ENCODE data around the gene MALAT1. TPM values are rescaled to one million over a fixed set of nuclear protein-coding genes. Genes with fewer than 3 reads are reported as not detected.

Gene MALAT1
- total and polyA plus RNA-seq, 10 of the 15 experiments (the other 5 are each of a cell fraction or from before 2014, with no cell fraction given) = 448 to 8,160 (median 2,019) TPM

DNA sequence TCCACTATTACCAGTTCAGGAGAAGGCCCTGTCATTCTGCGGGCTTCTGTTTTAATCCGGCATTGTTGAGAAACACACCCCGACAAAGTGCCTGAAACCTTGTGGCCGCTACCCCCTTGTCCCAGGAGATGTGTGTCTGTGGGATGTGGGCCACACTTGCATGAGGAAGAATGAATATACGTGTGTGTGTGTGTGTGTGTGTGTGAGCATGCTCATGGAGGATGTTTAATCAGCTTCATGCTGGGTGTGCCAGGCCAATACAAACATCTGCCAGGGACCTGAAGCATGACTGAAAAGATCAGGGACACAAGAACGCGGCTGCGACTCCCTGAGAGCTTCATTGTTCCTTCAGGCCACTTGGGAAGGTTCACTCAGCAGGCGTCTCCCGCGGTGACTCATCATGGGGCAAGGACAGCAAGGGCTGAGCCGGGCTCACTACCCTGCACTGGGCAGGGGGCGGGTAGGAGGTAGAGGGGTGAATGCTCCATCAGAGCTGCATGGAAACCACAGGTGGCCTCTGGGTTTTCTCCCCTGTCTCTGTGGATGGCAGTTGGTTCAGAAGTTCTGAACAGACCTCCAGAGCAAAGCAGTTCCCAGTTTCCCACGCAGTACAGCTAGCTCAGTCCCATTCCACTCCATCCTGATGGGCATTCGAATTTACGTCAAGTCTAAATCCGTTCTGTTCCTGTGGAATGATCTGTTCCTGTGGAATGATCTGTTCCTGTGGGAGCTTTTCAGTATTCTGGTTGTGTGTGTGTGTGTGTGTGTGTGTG is 7.0 kb upstream of the MALAT1 start (continued):
- TF ChIP-seq MTA2 (IDR thresholded peaks at IDR 0.05; ENCODE audit: low read depth) (no peak), RB1 (IDR thresholded peaks at IDR 0.05; ENCODE audit: borderline replicate concordance) (no peak), PML (IDR thresholded peaks at IDR 0.05; ENCODE audit: low read length) (no peak), HDAC2 (IDR thresholded peaks at IDR 0.05) (no peak), NFXL1 (IDR thresholded peaks at IDR 0.05; ENCODE audit: borderline replicate concordance) (no peak), SPI1 (IDR thresholded peaks at IDR 0.05; ENCODE audit: borderline replicate concordance, insufficient read depth, low read depth, low read length) (no peak)
- TF ChIP-seq, protein P1, sequence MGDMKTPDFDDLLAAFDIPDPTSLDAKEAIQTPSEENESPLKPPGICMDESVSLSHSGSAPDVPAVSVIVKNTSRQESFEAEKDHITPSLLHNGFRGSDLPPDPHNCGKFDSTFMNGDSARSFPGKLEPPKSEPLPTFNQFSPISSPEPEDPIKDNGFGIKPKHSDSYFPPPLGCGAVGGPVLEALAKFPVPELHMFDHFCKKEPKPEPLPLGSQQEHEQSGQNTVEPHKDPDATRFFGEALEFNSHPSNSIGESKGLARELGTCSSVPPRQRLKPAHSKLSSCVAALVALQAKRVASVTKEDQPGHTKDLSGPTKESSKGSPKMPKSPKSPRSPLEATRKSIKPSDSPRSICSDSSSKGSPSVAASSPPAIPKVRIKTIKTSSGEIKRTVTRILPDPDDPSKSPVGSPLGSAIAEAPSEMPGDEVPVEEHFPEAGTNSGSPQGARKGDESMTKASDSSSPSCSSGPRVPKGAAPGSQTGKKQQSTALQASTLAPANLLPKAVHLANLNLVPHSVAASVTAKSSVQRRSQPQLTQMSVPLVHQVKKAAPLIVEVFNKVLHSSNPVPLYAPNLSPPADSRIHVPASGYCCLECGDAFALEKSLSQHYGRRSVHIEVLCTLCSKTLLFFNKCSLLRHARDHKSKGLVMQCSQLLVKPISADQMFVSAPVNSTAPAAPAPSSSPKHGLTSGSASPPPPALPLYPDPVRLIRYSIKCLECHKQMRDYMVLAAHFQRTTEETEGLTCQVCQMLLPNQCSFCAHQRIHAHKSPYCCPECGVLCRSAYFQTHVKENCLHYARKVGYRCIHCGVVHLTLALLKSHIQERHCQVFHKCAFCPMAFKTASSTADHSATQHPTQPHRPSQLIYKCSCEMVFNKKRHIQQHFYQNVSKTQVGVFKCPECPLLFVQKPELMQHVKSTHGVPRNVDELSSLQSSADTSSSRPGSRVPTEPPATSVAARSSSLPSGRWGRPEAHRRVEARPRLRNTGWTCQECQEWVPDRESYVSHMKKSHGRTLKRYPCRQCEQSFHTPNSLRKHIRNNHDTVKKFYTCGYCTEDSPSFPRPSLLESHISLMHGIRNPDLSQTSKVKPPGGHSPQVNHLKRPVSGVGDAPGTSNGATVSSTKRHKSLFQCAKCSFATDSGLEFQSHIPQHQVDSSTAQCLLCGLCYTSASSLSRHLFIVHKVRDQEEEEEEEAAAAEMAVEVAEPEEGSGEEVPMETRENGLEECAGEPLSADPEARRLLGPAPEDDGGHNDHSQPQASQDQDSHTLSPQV (IDR thresholded peaks at IDR 0.05) = no peak
- TF ChIP-seq, protein P2, sequence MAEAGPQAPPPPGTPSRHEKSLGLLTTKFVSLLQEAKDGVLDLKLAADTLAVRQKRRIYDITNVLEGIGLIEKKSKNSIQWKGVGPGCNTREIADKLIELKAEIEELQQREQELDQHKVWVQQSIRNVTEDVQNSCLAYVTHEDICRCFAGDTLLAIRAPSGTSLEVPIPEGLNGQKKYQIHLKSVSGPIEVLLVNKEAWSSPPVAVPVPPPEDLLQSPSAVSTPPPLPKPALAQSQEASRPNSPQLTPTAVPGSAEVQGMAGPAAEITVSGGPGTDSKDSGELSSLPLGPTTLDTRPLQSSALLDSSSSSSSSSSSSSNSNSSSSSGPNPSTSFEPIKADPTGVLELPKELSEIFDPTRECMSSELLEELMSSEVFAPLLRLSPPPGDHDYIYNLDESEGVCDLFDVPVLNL (IDR thresholded peaks at IDR 0.05; ENCODE audit: low read depth, low read length) = no peak
- TF ChIP-seq, protein P3, sequence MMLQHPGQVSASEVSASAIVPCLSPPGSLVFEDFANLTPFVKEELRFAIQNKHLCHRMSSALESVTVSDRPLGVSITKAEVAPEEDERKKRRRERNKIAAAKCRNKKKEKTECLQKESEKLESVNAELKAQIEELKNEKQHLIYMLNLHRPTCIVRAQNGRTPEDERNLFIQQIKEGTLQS (IDR thresholded peaks at IDR 0.05; ENCODE audit: borderline replicate concordance, extremely low read depth, low read depth, low read length) = no peak
- TF ChIP-seq, protein P4, sequence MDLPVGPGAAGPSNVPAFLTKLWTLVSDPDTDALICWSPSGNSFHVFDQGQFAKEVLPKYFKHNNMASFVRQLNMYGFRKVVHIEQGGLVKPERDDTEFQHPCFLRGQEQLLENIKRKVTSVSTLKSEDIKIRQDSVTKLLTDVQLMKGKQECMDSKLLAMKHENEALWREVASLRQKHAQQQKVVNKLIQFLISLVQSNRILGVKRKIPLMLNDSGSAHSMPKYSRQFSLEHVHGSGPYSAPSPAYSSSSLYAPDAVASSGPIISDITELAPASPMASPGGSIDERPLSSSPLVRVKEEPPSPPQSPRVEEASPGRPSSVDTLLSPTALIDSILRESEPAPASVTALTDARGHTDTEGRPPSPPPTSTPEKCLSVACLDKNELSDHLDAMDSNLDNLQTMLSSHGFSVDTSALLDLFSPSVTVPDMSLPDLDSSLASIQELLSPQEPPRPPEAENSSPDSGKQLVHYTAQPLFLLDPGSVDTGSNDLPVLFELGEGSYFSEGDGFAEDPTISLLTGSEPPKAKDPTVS (IDR thresholded peaks at IDR 0.05; ENCODE audit: low read depth, low read length) = no peak

Measured in GM12878 (cell line).